Measurements from ENCODE around the gene KCNK17. TPM values are rescaled to one million over a fixed set of nuclear protein-coding genes. Genes with fewer than 3 reads are reported as not detected.

The KCNK17 gene
- total RNA-seq, 2 experiments from 2014 or later = not detected

DNA sequence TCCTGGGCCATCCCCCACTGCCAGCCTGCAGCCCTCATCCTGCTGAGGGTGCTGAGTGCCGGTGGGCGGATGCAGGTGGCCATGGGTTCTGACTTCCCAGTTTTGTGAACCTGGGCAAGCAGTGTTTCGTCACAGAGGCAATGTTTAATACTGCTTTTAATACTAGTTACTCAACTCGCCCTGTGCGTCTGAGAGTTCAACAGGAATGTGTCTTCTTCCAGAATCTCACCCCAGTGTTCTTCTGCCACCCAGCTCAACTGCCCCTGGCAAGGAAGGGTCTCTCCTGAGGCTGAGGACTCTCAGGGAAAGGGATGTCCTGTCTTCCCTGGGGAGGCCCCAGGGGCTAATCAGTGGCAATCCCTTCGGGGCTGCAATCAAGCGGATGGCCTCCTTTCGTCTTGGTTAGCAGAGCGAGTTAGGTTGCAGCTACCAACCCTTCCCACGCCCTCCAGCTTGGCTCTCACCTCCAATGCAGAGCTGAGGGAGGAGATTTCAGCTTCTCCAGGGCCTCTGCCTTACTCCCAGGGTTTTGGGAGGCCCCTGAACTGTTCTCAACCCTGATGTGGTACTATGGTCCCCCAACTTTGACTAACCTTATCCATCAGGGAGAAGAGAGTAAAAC is 6.3 kb upstream of the KCNK17 start:
- Mint-ChIP-seq H3K27ac (no peak overlapping the region), H3K27me3 (peaks cover 13% of the 10 kb centered on the region), H3K4me1 (no peaks in the 10 kb centered on the region), H3K9me3 (no peaks in the 10 kb centered on the region), H3K4me3 (no peak overlapping the region), H3K36me3 (no peaks in the 10 kb centered on the region)
- no peak for DNase-seq

DNA sequence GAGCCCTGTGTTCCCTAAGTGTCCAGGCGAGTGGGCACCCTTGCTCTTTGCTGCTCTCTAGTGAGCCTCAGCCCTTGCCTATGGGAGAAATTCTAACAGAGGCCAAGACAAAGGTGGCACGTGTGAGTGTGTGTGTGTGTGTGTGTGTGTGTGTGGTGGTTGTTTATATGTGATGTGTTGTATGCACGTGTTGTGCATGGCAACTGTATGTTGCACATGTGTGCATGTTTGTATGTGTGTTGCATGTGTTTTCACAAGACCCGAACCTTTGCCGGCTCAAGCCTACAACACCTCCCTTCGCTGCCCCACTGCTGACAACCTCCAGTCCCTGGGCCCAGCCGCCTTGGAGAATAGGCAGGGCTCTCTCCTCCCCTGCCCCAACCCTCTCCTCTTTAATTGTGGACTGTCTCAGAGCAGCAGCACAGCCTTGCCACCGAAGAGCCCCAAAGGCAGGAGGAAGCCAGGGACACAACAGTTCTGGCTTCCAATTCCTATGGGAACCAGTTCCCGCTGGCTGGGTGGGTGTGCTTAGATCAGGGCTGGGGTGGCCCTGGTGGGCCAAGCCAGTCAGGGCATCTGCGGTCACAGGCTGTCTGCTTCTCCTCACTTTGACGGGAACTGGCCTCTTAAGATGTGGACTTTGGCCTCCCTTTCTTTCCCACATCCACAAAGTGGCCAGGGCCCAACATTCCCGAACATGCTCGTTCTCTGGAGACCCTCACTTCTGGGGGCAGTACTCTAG is 5.6 kb upstream of the KCNK17 start:
- no peak for DNase-seq
- Mint-ChIP-seq H3K9me3 (no peaks in the 10 kb centered on the region), H3K27me3 (peaks cover 19% of the 10 kb centered on the region), H3K36me3 (no peaks in the 10 kb centered on the region), H3K27ac (no peak overlapping the region), H3K4me1 (no peaks in the 10 kb centered on the region), H3K4me3 (no peak overlapping the region)

GRCh38 chr6:39317256-39317655 is 3.0 kb upstream of the KCNK17 start:
- no peaks in the 10 kb centered on the region for H3K36me3 Mint-ChIP-seq
- H3K9me3 Mint-ChIP-seq = no peaks in the 10 kb centered on the region
- H3K27ac Mint-ChIP-seq = no peak overlapping the region
- no peak overlapping the region for H3K4me3 Mint-ChIP-seq
- no peak for DNase-seq
- peaks cover 6% of the 10 kb centered on the region for H3K4me1 Mint-ChIP-seq
- H3K27me3 Mint-ChIP-seq = peaks cover 40% of the 10 kb centered on the region

- Mint-ChIP-seq H3K4me1 (peaks cover 6% of the 10 kb centered on the region), H3K27ac (no peak overlapping the region), H3K36me3 (no peaks in the 10 kb centered on the region), H3K9me3 (no peaks in the 10 kb centered on the region), H3K4me3 (no peak overlapping the region), H3K27me3 (peaks cover 57% of the 10 kb centered on the region)
- DNase-seq = peak; percentile 9
These were observed 520 bp downstream of the KCNK17 start for GRCh38 chr6:39313526-39314272.

GRCh38 chr6:39312912-39313525 is 1.2 kb downstream of the KCNK17 start:
- no peak overlapping the region for H3K4me3 Mint-ChIP-seq
- H3K27ac Mint-ChIP-seq = no peak overlapping the region
- no peaks in the 10 kb centered on the region for H3K36me3 Mint-ChIP-seq
- H3K9me3 Mint-ChIP-seq = no peaks in the 10 kb centered on the region
- DNase-seq = no peak
- peaks cover 6% of the 10 kb centered on the region for H3K4me1 Mint-ChIP-seq
- peaks cover 54% of the 10 kb centered on the region for H3K27me3 Mint-ChIP-seq

GRCh38 chr6:39310542-39310941 is 3.7 kb downstream of the KCNK17 start:
- Mint-ChIP-seq H3K9me3 (no peaks in the 10 kb centered on the region), H3K4me1 (peaks cover 6% of the 10 kb centered on the region), H3K36me3 (no peaks in the 10 kb centered on the region), H3K27ac (no peak overlapping the region), H3K27me3 (peaks cover 44% of the 10 kb centered on the region), H3K4me3 (no peak overlapping the region)
- DNase-seq = no peak

DNA sequence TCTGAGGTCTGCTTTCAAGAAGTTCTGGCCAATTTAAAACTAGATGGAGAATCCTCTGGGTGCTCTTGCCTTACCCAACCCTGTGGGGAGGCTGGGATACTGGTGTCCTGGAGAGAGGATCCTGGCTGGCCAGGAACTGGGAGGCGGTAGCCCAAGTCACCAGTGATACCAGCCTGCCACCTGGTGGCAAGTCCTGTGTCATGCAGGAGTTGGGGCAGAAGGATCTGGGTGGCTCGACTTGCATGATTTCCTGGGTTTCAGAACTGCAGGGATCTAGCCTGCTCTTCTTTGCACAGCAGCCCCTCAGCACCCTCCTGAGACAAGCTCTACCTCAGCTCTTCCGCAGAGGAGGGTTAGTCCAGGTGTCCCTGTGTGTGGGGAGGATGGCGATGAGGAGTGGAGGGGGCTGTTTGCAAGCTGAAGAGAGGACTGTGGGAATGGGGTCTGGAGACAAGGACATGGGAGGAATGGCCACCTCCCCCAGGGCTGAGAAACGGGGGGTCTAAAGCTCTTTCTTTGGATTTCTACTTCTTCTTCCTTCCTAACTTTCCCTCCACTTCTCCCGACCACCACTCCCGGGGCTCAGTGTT is 4.2 kb downstream of the KCNK17 start:
- Mint-ChIP-seq H3K4me3 (no peak overlapping the region), H3K4me1 (peaks cover 6% of the 10 kb centered on the region), H3K27ac (no peak overlapping the region), H3K27me3 (peaks cover 41% of the 10 kb centered on the region), H3K9me3 (no peaks in the 10 kb centered on the region), H3K36me3 (no peaks in the 10 kb centered on the region)
- peak; percentile 58 for DNase-seq

DNA sequence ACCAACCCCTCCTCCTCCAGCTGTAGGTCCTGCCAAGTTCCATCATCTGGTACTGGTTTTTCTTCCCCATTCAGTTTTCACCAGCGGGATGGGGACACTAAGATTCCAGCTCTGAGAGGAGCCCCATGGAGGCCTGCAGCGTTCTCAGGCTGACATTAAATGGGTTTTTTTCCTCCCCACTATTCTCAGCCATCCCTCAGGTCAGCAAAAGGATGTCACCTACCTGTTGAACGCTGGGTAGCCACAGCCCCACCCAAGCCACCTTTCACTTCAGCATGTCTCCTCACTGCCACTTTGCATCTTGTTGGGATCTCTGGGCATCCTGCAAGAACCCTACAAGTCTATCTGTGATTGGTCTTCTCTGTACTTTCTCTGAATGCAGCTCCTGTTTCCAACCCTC is 6.8 kb downstream of the KCNK17 start:
- H3K4me3 Mint-ChIP-seq = no peak overlapping the region
- H3K27me3 Mint-ChIP-seq = peaks cover 20% of the 10 kb centered on the region
- DNase-seq = no peak
- H3K27ac Mint-ChIP-seq = no peak overlapping the region
- no peaks in the 10 kb centered on the region for H3K36me3 Mint-ChIP-seq
- H3K4me1 Mint-ChIP-seq = peaks cover 5% of the 10 kb centered on the region
- no peaks in the 10 kb centered on the region for H3K9me3 Mint-ChIP-seq

- H3K9me3 Mint-ChIP-seq = no peaks in the 10 kb centered on the region
- H3K36me3 Mint-ChIP-seq = no peaks in the 10 kb centered on the region
- H3K4me3 Mint-ChIP-seq = no peak overlapping the region
- peaks cover 5% of the 10 kb centered on the region for H3K4me1 Mint-ChIP-seq
- no peak for DNase-seq
- H3K27ac Mint-ChIP-seq = no peak overlapping the region
- H3K27me3 Mint-ChIP-seq = peaks cover under 1% of the 10 kb centered on the region
These were observed 9.3 kb downstream of the KCNK17 start for GRCh38 chr6:39304951-39305350.

- Mint-ChIP-seq H3K27ac (no peak overlapping the region), H3K4me1 (peaks cover 5% of the 10 kb centered on the region), H3K4me3 (no peak overlapping the region), H3K9me3 (no peaks in the 10 kb centered on the region), H3K36me3 (no peaks in the 10 kb centered on the region), H3K27me3 (no peaks in the 10 kb centered on the region)
- no peak for DNase-seq
These were observed 10.6 kb downstream of the KCNK17 start for GRCh38 chr6:39303425-39304153.

- no peaks in the 10 kb centered on the region for H3K36me3 Mint-ChIP-seq
- no peak overlapping the region for H3K27ac Mint-ChIP-seq
- H3K27me3 Mint-ChIP-seq = no peaks in the 10 kb centered on the region
- H3K9me3 Mint-ChIP-seq = no peaks in the 10 kb centered on the region
- peaks cover 5% of the 10 kb centered on the region for H3K4me1 Mint-ChIP-seq
- peak; percentile 85 for DNase-seq
- peak overlapping the region; percentile 29 for H3K4me3 Mint-ChIP-seq
These were observed 11.4 kb downstream of the KCNK17 start for GRCh38 chr6:39302669-39303424.

- no peaks in the 10 kb centered on the region for H3K9me3 Mint-ChIP-seq
- DNase-seq = no peak
- H3K4me1 Mint-ChIP-seq = peaks cover 5% of the 10 kb centered on the region
- no peaks in the 10 kb centered on the region for H3K27me3 Mint-ChIP-seq
- no peaks in the 10 kb centered on the region for H3K36me3 Mint-ChIP-seq
- H3K4me3 Mint-ChIP-seq = no peak overlapping the region
- no peak overlapping the region for H3K27ac Mint-ChIP-seq
These were observed 12.2 kb downstream of the KCNK17 start for GRCh38 chr6:39302011-39302410.

DNA sequence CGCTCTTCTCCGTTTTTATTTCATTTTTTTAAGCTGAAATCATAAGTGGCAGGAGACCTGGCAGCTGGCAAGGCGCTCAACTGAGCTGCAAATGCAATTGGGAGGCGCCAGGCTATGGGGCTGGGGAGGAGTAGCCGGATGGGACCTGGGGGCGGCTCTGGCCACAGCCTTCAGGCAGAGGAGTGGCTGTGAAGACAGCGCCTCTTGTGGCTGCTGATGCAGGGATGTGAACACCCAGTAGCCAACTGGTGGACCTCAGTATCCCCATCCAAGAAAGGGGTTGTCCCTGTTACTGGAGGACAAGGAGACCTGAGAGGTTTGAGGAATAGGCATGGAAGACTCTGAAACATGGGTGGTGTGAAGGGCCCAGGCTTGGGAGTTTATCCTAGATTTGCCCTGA is 12.6 kb downstream of the KCNK17 start:
- H3K27me3 Mint-ChIP-seq = no peaks in the 10 kb centered on the region
- H3K4me3 Mint-ChIP-seq = no peak overlapping the region
- peaks cover 5% of the 10 kb centered on the region for H3K4me1 Mint-ChIP-seq
- no peaks in the 10 kb centered on the region for H3K9me3 Mint-ChIP-seq
- DNase-seq = no peak
- no peak overlapping the region for H3K27ac Mint-ChIP-seq
- no peaks in the 10 kb centered on the region for H3K36me3 Mint-ChIP-seq

DNA sequence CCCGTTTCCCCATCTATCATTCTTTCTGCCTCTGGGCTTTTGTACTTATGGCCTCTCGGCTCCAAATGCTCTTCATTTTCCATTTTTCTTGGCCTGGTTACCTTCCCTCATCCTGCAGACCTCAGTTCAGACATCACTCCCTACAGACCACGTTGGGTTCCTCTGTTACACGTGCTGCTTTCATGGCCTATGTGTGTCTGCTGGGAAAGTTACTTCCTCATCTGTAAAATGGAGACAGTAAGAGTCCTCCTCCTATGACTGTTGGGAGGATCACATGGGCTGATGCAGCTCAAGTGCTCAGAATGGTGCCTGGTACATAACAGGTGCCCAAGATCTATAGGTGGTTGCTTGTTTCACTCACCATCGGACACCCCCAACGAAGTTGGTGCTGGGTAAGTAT is 13.5 kb downstream of the KCNK17 start:
- no peak overlapping the region for H3K4me3 Mint-ChIP-seq
- no peaks in the 10 kb centered on the region for H3K9me3 Mint-ChIP-seq
- DNase-seq = no peak
- no peaks in the 10 kb centered on the region for H3K27me3 Mint-ChIP-seq
- H3K36me3 Mint-ChIP-seq = no peaks in the 10 kb centered on the region
- H3K27ac Mint-ChIP-seq = no peak overlapping the region
- peaks cover 5% of the 10 kb centered on the region for H3K4me1 Mint-ChIP-seq
